GM10248 (cell line): ENCODE data around the gene WBP1.
A peak's percentile ranks its signal among the peaks of the same experiment; 100 is the strongest.
"Not testable (repeated sequence)": the region's sequence is repeated elsewhere in the genome, so short reads cannot be mapped to it uniquely, and the experiment has no call there.

Experiments
- CTCF ChIA-PET: fragments of 300-600 bp; sonication (Branson Sonifier 250); formaldehyde crosslinking; extraction: SDS; loops from one replicate; lab custom pipeline; 2021; ENCODE audit warnings: antibody characterized with exemption; lab: Yijun Ruan, JAX
- POLR2A ChIA-PET: fragments of 350-650 bp; sonication (Branson Sonifier 250); formaldehyde crosslinking; extraction: SDS; loops from one replicate; lab custom pipeline; 2020; ENCODE audit warnings: antibody characterized with exemption; lab: Yijun Ruan, JAX
- DNase-seq: peaks from one replicate; pipeline ENCODE4 v3.0.0; 2012; ENCODE audit errors: extremely low spot score
- TF ChIP-seq, protein P1 (sequence below): IDR thresholded peaks from 2 replicates; pipeline ENCODE4 v1.5.1; 2012; ENCODE audit warnings: mild to moderate bottlenecking, low read depth; ENCODE audit errors: extremely low read depth, missing control alignments, control extremely low read depth

Gene WBP1

GRCh38 chr2:74448771-74449170 lies 9.5 kb upstream of the WBP1 start:
- DNase-seq, result no peak
- CTCF ChIA-PET, result interaction anchor here (1.5 kb wide), 1 partner anchor 13 kb away, joined by 4 read pairs; no protein-coding TSS in a partner anchor
- POLR2A ChIA-PET, result no interaction called here
- TF ChIP-seq, protein P1, sequence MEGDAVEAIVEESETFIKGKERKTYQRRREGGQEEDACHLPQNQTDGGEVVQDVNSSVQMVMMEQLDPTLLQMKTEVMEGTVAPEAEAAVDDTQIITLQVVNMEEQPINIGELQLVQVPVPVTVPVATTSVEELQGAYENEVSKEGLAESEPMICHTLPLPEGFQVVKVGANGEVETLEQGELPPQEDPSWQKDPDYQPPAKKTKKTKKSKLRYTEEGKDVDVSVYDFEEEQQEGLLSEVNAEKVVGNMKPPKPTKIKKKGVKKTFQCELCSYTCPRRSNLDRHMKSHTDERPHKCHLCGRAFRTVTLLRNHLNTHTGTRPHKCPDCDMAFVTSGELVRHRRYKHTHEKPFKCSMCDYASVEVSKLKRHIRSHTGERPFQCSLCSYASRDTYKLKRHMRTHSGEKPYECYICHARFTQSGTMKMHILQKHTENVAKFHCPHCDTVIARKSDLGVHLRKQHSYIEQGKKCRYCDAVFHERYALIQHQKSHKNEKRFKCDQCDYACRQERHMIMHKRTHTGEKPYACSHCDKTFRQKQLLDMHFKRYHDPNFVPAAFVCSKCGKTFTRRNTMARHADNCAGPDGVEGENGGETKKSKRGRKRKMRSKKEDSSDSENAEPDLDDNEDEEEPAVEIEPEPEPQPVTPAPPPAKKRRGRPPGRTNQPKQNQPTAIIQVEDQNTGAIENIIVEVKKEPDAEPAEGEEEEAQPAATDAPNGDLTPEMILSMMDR, result no peak

GRCh38 chr2:74450570-74451190 lies 7.6 kb upstream of the WBP1 start:
- TF ChIP-seq, protein P1, result no peak
- ChIA-PET POLR2A (interaction anchor here (1.0 kb wide), 1 partner anchor 10 kb away, joined by 3 read pairs; no protein-coding TSS in a partner anchor), CTCF (no interaction called here)
- DNase-seq, result no peak

DNA sequence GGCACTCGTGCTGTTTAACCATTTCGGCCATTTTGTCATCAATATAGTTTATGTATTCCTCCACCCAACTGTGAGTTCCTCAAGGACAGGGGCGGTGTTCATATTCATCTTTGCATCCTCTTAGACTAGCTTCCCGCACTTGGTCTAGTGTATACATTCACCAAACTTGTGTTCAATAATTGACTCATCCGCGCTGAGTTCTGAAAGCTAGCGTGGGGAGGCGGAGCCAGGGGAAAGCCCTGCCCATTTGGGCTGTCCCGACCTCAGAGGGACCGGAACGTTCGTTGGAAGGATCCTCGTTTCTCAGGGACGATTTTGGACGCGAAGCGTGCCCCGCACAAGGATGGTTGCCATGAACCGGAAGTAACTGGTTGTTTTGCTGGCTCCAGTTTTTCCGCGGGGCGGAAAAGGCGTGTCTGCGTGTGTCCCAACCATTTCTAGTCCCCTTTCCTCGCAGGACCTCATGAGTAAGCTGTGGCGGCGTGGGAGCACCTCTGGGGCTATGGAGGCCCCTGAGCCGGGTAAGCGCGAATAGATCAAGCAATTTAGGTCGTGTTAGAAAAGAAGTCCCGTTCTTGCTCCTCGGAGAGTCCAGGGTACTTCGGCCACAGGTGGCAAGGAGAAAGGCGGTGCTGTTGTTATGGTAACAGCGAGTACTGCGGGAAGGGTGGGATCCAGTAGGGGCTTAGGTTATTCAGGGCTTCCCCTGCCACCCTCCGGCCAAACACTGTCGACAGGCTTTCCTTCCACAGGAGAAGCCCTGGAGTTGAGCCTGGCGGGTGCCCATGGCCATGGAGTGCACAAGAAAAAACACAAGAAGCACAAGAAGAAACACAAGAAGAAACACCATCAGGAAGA lies 3.4 kb upstream of the WBP1 start, which contains the start of gene INO80B:
Gene INO80B, plus strand, starts transcription at position 434 of the 858 bp plus-strand sequence. Its CDS starts 30 bp downstream, at position 464.
- ChIA-PET POLR2A (interaction anchor here (0.9 to 1.1 kb wide), 3 partner anchors 14 to 49 kb away, joined by 3 to 6 read pairs (median 3); partner anchors contain the start of gene CCDC142), CTCF (interaction anchor here (0.7 to 4.5 kb wide), 10 partner anchors 10 to 131 kb away, joined by 3 to 26 read pairs (median 8); partner anchors contain the start of genes CCDC142, MOGS, MRPL53 and TTC31)
- TF ChIP-seq, protein P1, result no peak
- peak; percentile 85 for DNase-seq

DNA sequence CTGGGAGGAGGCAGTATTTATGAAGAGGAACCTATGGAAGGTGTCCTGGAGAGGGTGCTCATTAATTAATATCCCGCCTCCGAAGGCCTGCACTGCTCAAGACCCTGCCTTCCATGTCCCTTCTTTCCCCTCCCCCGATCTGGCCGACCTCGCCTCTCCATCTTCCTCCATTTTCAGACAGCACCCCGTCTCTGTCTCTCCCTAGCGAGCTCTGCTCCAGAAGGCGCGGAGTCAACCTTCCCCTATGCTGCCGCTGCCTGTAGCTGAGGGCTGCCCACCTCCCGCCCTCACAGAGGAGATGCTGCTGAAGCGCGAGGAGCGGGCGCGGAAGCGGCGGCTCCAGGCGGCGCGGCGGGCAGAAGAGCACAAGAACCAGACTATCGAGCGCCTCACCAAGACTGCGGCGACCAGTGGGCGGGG lies 1.1 kb upstream of the WBP1 start:
- ChIA-PET POLR2A (interaction anchor here (0.6 to 1.7 kb wide), 4 partner anchors 10 to 74 kb away, joined by 3 to 8 read pairs (median 6); partner anchors contain the start of genes AUP1 and HTRA2), CTCF (interaction anchor here (1.0 to 4.5 kb wide), 6 partner anchors 17 to 128 kb away, joined by 3 to 29 read pairs (median 5); partner anchors contain the start of genes CCDC142, MRPL53 and TTC31)
- TF ChIP-seq, protein P1, result no peak
- no peak for DNase-seq

DNA sequence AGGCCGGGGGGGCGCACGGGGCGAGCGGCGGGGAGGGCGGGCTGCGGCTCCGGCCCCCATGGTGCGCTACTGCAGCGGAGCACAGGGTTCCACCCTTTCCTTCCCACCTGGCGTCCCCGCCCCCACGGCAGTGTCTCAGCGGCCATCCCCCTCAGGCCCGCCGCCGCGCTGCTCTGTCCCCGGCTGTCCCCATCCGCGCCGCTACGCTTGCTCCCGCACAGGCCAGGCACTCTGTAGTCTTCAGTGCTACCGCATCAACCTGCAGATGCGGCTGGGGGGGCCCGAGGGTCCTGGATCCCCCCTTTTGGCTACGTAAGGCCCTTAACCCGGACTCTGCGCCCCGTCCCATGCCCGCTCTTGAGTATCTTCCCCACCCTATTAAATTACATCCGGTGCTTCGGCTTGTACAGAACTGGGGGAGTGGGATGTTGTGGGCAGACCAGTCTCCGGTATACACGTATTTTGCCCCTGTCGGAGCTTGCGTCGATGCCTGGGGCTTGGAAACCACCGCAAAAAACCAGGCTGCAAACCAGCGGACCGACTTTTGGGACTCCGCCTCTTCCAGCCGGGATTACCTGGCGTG lies 598 bp upstream of the WBP1 start:
- ChIA-PET CTCF (interaction anchor here (1.0 to 4.5 kb wide), 7 partner anchors 16 to 130 kb away, joined by 3 to 29 read pairs (median 4); partner anchors contain the start of genes AUP1, CCDC142, HTRA2 and MRPL53), POLR2A (interaction anchor here (0.6 to 1.7 kb wide), 10 partner anchors 9 to 73 kb away, joined by 3 to 8 read pairs (median 6); partner anchors contain the start of genes AUP1, HTRA2 and MRPL53)
- TF ChIP-seq, protein P1, result no peak
- DNase-seq, result peak; percentile 80

DNA sequence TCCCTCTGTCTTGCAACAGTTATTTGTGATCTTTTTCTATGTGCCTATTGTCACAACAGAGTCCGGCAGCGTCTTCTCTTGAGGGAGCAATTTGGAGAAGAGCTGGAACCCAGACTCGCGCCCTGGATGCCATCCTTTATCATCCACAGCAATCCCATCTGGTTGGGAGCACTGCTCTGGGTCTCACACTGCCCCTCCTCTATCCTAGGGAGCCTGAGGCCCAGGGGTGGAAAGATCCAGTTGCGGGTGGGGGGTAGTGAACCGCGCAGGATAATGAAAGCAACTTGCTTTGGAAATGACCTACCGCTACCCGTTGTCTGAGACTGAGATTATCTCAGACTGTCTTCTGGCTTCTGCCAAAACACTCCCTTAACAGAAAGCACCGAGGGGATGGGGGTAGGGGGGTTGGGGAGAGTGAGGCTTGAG lies 713 bp downstream of the WBP1 start:
- POLR2A ChIA-PET, result interaction anchor here (1.0 to 1.7 kb wide), 8 partner anchors 8 to 72 kb away, joined by 3 to 8 read pairs (median 6); partner anchors contain the start of genes AUP1, HTRA2 and MRPL53
- CTCF ChIA-PET, result interaction anchor here (0.9 to 4.5 kb wide), 5 partner anchors 8 to 129 kb away, joined by 3 to 29 read pairs (median 5); partner anchors contain the start of genes AUP1, CCDC142, HTRA2 and MRPL53
- no peak for DNase-seq
- TF ChIP-seq, protein P1, result no peak

- POLR2A ChIA-PET, DNase-seq: not testable (repeated sequence)
- CTCF ChIA-PET, result interaction anchor here (0.8 to 4.5 kb wide), 5 partner anchors 7 to 128 kb away, joined by 3 to 29 read pairs (median 5); partner anchors contain the start of genes CCDC142, MRPL53 and TTC31
These were observed 1.4 kb downstream of the WBP1 start for GRCh38 chr2:74459503-74460118.

DNA sequence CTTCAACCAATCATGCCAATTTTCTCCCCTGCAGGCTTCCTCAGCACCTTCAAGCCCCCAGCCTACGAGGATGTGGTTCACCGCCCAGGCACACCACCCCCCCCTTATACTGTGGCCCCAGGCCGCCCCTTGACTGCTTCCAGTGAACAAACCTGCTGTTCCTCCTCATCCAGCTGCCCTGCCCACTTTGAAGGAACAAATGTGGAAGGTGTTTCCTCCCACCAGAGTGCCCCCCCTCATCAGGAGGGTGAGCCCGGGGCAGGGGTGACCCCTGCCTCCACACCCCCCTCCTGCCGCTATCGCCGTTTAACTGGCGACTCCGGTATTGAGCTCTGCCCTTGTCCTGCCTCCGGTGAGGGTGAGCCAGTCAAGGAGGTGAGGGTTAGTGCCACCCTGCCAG lies 1.9 kb downstream of the WBP1 start:
- POLR2A ChIA-PET, DNase-seq: not testable (repeated sequence)
- CTCF ChIA-PET, result interaction anchor here (0.7 to 4.4 kb wide), 3 partner anchors 15 to 23 kb away, joined by 3 to 29 read pairs (median 5); partner anchors contain the start of genes CCDC142 and TTC31
